Measurements from ENCODE around the gene IGSF1. TPM values are rescaled to one million over a fixed set of nuclear protein-coding genes. Genes with fewer than 3 reads are reported as not detected.

The IGSF1 gene, protein sequence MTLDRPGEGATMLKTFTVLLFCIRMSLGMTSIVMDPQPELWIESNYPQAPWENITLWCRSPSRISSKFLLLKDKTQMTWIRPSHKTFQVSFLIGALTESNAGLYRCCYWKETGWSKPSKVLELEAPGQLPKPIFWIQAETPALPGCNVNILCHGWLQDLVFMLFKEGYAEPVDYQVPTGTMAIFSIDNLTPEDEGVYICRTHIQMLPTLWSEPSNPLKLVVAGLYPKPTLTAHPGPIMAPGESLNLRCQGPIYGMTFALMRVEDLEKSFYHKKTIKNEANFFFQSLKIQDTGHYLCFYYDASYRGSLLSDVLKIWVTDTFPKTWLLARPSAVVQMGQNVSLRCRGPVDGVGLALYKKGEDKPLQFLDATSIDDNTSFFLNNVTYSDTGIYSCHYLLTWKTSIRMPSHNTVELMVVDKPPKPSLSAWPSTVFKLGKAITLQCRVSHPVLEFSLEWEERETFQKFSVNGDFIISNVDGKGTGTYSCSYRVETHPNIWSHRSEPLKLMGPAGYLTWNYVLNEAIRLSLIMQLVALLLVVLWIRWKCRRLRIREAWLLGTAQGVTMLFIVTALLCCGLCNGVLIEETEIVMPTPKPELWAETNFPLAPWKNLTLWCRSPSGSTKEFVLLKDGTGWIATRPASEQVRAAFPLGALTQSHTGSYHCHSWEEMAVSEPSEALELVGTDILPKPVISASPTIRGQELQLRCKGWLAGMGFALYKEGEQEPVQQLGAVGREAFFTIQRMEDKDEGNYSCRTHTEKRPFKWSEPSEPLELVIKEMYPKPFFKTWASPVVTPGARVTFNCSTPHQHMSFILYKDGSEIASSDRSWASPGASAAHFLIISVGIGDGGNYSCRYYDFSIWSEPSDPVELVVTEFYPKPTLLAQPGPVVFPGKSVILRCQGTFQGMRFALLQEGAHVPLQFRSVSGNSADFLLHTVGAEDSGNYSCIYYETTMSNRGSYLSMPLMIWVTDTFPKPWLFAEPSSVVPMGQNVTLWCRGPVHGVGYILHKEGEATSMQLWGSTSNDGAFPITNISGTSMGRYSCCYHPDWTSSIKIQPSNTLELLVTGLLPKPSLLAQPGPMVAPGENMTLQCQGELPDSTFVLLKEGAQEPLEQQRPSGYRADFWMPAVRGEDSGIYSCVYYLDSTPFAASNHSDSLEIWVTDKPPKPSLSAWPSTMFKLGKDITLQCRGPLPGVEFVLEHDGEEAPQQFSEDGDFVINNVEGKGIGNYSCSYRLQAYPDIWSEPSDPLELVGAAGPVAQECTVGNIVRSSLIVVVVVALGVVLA (N-terminal part only)
- total RNA-seq (2021; ENCODE audit: unreplicated experiment): 0.79 TPM
- polyA plus RNA-seq (2012): 0.36 and 0.42 TPM in 2 replicates
- Bru-seq, nascent RNA: percentile 59 among the genes with signal in this experiment
- percentile 55 among the genes with signal in this experiment for BruChase-seq, experiment 1, labeled RNA remaining after a 6-hour chase
- BruChase-seq, experiment 2, labeled RNA remaining after a 2-hour chase: percentile 64 among the genes with signal in this experiment
- long read RNA-seq, partial matches to known transcripts: 2 of 4 reads
- long read RNA-seq, other reads (novel, unspliced or antisense): 2 of 4 reads

- intact Hi-C loops (cut with micrococcal nuclease): no loop called here
- no peaks in the 10 kb centered on the region for H3K27me3 ChIP-seq (ENCODE audit: insufficient read depth, low read length)
- H3K9me3 ChIP-seq (ENCODE audit: control insufficient read depth in 1 of 2, insufficient read depth in 1 of 2, low read depth in 1 of 2, low read length in 2 of 2): no peaks in the 10 kb centered on the region
- RAD21 ChIA-PET (ENCODE audit: low non-redundant PET in 1 of 2, low total read pairs in 2 of 2, uncharacterized antibody in 2 of 2, unreplicated experiment in 2 of 2): no interaction called here
- H3K79me2 ChIP-seq (ENCODE audit: insufficient read depth, low read length): no peaks in the 10 kb centered on the region
- POLR2A ChIA-PET: no interaction called here
- H2AFZ ChIP-seq (ENCODE audit: low read depth, low read length, poor library complexity, severe bottlenecking): no peak within 1 kb of the TSS
- no peaks in the 10 kb centered on the region for H4K20me1 ChIP-seq (ENCODE audit: insufficient read depth)
- CTCF ChIA-PET: no interaction called here
- ATAC-seq (no peak), DNase-seq (ENCODE audit: low read depth, low spot score) (no peak)
- H3K4me2 ChIP-seq (ENCODE audit: low read length): no peak within 1 kb of the TSS
- no peaks in the 10 kb centered on the region for H3K9me2 ChIP-seq (ENCODE audit: insufficient read depth)
- H3K4me3 ChIP-seq (replicated peaks in 1 of 2; ENCODE audit: low read depth in 1 of 2, low read length in 2 of 2): no peak within 1 kb of the TSS
- no TSS peak for BruUV-seq (replicated peaks)
- no peaks in the 10 kb centered on the region for H3K4me1 ChIP-seq (ENCODE audit: control insufficient read depth in 1 of 2, insufficient read depth in 2 of 2, low read length in 2 of 2)
- H3K36me3 ChIP-seq (ENCODE audit: control insufficient read depth in 1 of 2, insufficient read depth in 2 of 2, low read length in 2 of 2): no peaks in the 10 kb centered on the region
- H3K9ac ChIP-seq (ENCODE audit: low read length): no peak within 1 kb of the TSS
- no peak within 1 kb of the TSS for H3K27ac ChIP-seq (ENCODE audit: low read depth, low read length)
- no peak for TF ChIP-seq EZH2phosphoT487 (IDR thresholded peaks at IDR 0.05; ENCODE audit: borderline replicate concordance)
- no peak for TF ChIP-seq SRF (IDR thresholded peaks at IDR 0.05; ENCODE audit: low read depth)
- TF ChIP-seq JUND (IDR thresholded peaks at IDR 0.05): no peak
- TF ChIP-seq CBX3 (IDR thresholded peaks at IDR 0.05; ENCODE audit: low read depth): no peak
- TF ChIP-seq YY1 (IDR thresholded peaks at IDR 0.05; ENCODE audit: extremely low read depth, insufficient replicate concordance, low read depth, low read length): no peak
- TF ChIP-seq POLR2A (IDR thresholded peaks at IDR 0.05; ENCODE audit: borderline replicate concordance, extremely low read depth, insufficient read depth, insufficient read length): no peak
- no peak for TF ChIP-seq CEBPB (IDR thresholded peaks at IDR 0.05; ENCODE audit: low read depth)
- TF ChIP-seq, protein P1, sequence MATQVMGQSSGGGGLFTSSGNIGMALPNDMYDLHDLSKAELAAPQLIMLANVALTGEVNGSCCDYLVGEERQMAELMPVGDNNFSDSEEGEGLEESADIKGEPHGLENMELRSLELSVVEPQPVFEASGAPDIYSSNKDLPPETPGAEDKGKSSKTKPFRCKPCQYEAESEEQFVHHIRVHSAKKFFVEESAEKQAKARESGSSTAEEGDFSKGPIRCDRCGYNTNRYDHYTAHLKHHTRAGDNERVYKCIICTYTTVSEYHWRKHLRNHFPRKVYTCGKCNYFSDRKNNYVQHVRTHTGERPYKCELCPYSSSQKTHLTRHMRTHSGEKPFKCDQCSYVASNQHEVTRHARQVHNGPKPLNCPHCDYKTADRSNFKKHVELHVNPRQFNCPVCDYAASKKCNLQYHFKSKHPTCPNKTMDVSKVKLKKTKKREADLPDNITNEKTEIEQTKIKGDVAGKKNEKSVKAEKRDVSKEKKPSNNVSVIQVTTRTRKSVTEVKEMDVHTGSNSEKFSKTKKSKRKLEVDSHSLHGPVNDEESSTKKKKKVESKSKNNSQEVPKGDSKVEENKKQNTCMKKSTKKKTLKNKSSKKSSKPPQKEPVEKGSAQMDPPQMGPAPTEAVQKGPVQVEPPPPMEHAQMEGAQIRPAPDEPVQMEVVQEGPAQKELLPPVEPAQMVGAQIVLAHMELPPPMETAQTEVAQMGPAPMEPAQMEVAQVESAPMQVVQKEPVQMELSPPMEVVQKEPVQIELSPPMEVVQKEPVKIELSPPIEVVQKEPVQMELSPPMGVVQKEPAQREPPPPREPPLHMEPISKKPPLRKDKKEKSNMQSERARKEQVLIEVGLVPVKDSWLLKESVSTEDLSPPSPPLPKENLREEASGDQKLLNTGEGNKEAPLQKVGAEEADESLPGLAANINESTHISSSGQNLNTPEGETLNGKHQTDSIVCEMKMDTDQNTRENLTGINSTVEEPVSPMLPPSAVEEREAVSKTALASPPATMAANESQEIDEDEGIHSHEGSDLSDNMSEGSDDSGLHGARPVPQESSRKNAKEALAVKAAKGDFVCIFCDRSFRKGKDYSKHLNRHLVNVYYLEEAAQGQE (IDR thresholded peaks at IDR 0.05; ENCODE audit: low read depth): no peak
- TF ChIP-seq FOSL1 (IDR thresholded peaks at IDR 0.05; ENCODE audit: low read depth): no peak
- TF ChIP-seq EZH2 (IDR thresholded peaks at IDR 0.05): no peak
- TF ChIP-seq RAD21 (IDR thresholded peaks at IDR 0.05; ENCODE audit: low read depth): no peak
- TF ChIP-seq POLR2AphosphoS5 (IDR thresholded peaks at IDR 0.05; ENCODE audit: low read depth, low read length): no peak
- no peak for TF ChIP-seq ZFX (IDR thresholded peaks at IDR 0.05)
- TF ChIP-seq TCF7L2 (IDR thresholded peaks at IDR 0.05; ENCODE audit: borderline replicate concordance, extremely low read depth, insufficient read depth, insufficient read length): no peak
- TF ChIP-seq SP1 (IDR thresholded peaks at IDR 0.05; ENCODE audit: low read depth): no peak
- no peak for TF ChIP-seq ZBTB33 (IDR thresholded peaks at IDR 0.05; ENCODE audit: extremely low read depth, insufficient replicate concordance, low read length)
Observed at GRCh38 chrX:131288738-131289511, at the start of gene IGSF1. IGSF1 (minus strand) TSS chrX:131289306; CDS start chrX:131286674, 2,632 bp downstream.
